ENCODE measurements around the gene PMM1.
"Not testable (repeated sequence)": the region's sequence is repeated elsewhere in the genome, so short reads cannot be mapped to it uniquely, and the experiment has no call there.

PMM1 gene

DNA sequence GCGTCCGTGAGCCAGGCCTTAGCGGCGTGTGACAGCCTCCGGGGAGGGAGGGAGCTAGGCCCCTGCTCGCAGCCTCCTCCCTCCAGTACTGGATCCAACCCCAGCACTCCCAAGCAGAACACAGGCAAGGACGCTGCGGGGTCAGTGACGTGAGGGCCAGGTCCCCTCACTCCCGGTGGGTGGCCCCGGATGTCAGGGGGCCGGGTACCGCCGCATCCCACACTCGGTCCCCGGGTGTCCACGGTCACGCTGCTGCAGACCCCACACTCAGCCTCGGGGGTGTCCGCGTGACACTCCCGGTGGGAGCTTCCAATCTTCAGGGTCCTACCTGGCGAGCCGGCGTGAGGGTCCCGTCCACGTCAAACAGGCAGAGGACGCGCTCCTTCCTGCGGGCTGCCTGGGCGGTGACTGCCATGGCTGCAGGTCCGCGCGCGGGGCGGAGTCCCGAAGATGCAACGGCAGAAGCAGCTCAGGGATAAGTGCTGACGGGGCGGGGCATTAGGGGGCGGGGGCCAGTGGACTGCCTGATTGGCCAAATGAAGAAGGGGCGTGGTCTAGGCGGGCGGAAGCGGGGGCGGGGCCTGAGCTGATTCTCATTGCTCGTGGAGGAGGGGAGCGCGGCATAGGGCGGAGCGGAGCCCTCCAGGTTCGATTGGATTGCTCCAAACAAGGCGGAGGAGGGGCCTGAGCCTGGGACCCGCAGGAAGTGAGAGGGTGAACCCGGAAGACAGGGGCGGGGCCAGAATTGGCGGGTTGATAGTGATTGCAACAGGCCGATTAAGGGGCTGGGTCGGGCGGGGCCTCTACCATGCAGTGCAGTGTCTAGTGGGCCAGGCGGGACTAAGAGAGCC lies at the start of gene PMM1:
TSS of gene PMM1 (minus strand) at position 450 of the 851 bp plus-strand sequence. CDS start at position 415, 35 bp downstream.
- DNase-seq, result peak; percentile 100

DNA sequence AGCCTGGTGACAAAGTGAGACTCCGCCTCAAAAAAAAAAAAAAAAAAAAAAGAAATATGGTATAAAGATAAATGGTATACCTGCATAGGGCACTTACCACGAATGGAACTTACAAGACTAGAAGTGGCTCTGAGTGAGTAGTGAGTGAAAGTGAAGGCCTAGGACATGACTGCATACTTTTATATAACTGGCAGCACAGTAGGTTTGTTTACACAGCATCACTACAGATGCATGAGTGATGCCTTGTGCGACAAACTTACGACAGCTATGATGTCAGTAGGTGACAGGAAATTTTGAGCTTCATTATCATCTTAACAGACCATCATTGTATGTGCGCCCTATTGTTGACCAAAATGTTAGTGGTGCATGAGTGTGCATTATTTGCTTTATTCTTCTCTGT lies 49.1 kb upstream of the PMM1 start:
- DNase-seq, result no peak

DNA sequence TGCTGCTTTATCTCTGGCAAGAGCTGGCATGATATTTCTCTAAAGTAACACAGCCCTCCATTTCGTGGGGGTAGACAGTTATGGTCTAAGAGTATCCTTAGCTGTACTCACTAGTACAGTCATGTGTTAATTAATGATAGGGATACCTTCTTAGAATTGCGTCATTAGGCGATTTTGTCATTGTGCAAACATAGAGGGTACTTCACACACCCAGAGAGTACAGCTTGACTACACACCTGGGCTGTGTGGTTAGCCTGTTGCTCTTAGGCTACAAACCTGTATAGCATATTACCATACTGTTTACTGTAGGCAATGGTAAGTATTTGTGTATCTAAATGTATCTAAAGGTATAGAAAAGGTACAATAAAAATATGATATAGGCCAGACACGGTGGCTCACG lies 48.5 kb upstream of the PMM1 start:
- DNase-seq, result no peak

DNA sequence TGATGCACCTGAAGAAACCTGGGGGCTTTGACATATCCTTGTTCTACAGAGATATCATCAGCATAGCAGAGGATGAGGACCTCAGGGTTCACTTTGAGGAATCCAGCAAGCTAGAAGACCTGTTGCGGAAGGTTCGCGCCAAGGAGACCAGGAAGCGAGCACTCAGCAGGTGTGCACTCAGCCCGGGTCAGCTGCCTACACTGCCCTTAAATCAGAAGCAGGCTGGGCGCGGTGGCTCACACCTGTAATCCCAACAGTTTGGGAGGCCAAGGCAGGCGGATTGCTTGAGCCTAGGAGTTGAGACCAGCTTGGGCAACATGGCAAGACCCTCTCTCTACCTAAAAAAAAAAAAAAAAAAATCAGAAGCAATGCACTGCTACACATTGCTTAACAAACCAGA lies 48.0 kb upstream of the PMM1 start:
- not testable (repeated sequence) for DNase-seq

DNA sequence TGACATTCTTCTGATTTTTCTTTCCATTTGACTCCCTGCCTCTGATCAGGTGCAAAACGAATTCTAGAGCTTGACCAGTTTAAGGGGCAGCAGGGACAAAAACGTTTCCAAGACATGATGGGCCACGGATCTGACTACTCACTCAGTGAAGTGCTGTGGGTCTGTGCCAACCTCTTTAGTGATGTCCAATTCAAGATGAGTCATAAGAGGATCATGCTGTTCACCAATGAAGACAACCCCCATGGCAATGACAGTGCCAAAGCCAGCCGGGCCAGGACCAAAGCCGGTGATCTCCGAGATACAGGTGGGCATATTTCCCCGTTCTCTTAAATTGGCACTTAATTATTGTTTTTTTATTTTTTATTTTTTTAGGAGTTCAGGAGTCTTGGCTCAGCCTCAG lies 46.8 kb upstream of the PMM1 start:
- DNase-seq, result no peak

DNA sequence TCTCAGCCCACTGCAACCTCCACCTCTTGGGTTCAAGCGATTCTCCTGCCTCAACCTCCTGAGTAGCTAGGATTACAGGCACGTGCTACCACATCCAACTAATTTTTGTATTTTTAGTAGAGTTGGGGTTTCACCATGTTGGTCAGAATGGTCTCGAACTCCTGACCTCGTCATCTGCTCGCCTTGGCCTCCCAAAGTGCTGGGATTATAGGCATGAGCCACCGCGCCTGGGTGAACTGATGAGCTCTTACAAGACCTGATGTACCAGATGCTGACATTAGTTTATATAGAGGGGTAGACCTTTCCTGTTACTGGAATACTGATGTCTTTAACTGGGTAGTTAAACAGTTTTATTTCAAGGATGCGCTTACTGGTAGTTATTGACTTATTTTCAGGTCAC lies 45.0 kb upstream of the PMM1 start:
- DNase-seq, result not testable (repeated sequence)

DNA sequence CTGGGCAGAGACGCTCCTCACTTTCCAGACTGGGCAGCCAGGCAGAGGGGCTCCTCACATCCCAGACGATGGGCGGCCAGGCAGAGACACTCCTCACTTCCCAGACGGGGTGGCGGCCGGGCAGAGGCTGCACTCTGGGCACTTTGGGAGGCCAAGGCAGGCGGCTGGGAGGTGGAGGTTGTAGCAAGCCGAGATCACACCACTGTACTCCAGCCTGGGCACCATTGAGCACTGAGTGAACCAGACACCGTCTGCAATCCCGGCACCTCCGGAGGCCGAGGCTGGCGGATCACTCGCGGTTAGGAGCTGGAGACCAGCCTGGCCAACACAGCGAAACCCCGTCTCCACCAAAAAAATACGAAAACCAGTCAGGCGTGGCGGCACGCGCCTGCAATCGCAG lies 42.0 kb upstream of the PMM1 start:
- not testable (repeated sequence) for DNase-seq

DNA sequence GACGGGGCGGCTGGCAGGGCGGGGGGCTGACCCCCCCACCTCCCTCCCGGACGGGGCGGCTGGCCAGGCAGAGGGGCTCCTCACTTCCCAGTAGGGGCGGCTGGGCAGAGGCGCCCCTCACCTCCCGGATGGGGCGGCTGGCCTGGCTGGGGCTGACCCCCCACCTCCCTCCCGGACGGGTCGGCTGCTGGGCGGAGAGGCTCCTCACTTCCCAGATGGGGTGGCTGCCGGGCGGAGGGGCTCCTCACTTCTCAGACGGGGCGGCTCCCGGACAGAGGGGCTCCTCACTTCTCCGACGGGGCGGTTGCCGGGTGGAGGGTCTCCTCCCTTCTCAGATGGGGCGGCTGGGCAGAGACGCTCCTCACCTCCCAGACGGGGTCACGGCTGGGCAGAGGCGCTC lies 41.5 kb upstream of the PMM1 start:
- not testable (repeated sequence) for DNase-seq

DNA sequence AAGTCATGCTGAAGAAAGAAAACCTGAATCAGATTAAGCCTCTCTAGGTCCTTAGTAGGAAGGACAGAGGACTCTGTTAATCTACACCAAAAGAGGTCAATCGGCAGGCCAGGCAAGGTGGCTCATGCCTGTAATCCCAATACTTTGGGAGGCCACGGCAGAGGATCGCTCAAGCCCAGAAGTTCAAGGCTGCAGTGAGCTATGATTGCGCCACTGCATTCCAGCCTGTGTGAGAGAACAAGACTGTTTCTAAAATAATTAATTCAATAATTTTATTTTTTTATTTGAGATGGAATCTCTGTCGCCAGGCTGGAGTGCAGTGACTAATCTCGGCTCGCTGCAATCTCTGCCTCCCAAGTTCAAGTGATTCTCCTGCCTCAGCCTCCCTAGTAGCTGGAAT lies 35.9 kb upstream of the PMM1 start:
- no peak for DNase-seq

DNA sequence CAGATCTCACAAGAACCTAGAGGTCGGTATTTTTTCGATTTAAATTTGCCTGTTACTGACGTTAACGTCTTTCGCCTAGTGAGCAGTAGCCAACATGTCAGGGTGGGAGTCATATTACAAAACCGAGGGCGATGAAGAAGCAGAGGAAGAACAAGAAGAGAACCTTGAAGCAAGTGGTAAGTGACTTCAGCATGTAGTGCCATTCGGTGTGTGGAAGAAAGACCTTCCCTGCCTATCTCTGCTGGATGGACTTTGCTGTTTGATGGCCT lies 32.2 kb upstream of the PMM1 start:
- DNase-seq, result no peak

DNA sequence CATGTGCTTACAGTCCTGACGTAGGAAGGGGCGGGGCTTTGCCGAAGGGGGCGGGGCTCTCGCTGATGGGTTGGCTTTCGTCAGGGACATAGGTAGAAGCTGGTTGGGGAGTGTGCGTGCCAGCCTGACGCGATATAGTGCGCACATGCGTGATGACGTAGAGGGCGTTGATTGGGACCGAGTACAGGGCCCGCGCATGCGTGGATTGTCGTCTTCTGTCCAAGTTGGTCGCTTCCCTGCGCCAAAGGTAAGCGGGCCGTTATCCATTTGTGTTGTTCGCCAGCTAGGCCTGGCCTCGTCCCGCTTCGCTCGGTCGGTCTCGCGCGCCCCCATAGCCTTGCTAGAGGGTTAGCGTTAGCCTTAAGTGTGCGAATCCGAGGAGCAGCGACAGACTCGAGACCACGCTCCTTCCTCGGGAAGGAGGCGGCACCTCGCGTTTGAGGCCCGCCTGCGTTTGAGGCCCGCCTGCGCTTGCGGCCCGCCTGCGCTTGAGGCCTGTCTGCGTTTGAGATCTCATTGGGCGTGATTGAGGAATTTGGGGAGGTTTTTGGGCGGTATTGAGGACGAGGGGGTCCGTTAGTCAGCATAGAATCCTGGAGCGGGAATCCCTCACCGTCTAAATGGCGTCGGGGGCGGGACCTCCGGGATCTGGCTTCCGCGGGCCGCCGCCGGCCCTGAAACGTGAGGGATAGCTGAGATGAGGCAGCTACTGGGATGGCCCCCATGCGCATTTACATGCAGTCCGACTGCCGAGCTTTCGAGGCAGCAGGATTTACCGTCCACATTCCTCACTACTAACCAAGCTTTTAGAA lies 31.7 kb upstream of the PMM1 start, which contains the start of gene XRCC6:
TSS of gene XRCC6 (plus strand) at position 197 of the 812 bp plus-strand sequence. CDS start 710 bp downstream, outside the sequence.
- peak; percentile 100 for DNase-seq

DNA sequence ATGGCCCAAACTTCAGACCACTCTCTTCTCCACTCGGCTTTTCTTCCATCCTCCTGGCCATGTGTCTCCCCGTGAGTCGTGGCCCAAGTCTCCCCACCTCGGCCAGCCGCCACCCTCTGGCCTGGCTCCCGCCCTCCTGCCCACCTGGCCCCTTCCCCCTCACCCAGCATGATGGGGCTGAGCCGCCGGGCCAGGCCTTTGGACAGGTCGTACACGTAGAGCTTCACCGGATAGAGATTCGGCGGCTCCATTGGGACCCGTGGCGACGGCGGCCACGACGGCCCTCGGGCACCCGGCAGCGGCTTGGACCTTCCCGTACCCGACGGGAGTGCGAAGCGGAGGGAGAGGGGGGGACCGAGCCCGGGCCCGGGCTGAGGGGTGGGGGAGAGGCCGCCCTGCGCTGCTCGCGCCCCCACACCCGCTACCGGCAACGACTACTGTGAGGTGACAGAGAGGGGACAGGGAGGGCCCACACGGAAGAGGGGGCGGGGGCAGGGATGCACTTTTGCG lies 31.0 kb upstream of the PMM1 start, which contains the start of gene DESI1:
TSS of gene DESI1 (minus strand) at position 455 of the 510 bp plus-strand sequence. CDS start at position 251, 204 bp downstream.
- DNase-seq, result no peak

DNA sequence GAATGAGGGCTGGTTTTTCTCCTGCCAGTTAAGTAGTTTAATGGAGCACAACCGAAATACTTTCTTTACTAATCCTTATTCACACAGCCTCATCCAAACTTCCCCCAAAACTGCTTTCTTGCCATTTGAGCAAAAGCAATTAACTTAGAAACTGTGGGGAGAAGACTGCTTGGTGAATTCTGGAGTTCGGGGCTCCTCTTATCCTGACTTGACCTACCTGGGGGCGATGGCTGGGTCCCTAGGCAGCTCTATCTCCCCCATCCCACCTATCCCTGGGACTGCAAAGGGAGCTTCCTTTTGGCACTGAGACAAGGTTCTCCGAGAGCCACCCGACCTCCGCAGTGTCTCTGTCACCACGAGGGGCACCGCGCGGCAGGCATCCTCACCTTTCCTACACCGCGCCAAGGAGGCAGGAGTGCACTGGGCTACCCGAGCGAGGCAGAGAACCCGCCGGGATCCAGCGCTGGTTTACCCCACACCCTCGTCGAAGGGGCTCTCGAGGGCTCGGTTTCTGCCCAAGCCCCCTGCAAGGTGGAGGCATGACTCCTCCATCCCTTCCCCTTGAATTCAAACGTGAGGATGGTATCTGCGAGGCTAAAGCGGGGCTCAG lies 30.4 kb upstream of the PMM1 start:
- peak; percentile 52 for DNase-seq

DNA sequence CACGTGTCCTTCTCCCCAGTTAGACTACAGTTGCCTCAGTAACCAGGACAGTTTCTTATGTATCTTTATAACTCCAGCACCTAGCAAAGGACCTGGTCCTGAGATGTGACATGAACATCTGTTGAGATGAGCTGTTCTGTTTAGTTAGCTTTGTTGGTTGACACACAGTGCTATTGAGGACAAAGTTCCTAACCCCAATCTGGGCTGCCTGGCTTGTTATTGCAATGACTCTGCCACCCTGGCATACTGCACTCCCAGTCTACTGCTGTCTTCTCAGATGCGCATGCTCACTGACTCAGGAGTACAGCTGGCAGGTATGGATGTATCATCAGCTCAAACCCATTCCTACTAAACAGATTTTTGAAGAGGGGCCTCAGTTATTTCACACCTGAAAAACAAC lies 23.8 kb upstream of the PMM1 start:
- DNase-seq, result no peak

DNA sequence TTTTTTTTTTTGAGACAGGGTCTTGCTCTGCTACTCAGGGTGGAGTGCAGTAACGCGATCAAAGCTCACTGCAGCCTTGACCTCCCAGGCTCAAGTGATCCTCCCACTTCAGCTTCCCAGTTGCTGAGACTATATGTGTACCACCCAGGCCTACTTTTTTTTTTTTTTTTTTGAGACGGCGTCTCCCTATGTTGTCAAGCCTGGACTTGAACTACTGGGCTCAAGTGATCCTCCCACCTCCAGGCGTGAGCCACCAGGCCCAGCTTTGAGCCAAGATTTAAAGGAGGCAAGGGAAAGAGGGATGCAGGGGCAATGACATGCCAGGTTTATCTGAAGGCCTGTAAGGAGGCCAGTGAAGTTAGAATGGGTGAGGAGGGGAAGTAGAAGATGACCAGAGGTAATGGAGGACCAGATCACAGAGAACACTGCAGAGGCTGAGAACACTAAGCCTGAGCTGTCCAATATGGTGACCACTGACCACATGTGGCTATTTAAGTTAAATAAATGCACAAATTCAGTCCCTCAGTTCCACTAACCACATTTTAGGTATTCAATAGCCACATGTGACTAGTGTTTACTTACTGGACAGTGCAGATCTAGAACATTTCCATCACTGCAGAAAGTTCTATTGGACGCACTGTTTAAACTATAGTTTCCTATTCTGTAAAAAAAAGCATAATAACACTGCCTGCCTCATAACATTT lies 23.1 kb upstream of the PMM1 start:
- no peak for DNase-seq

DNA sequence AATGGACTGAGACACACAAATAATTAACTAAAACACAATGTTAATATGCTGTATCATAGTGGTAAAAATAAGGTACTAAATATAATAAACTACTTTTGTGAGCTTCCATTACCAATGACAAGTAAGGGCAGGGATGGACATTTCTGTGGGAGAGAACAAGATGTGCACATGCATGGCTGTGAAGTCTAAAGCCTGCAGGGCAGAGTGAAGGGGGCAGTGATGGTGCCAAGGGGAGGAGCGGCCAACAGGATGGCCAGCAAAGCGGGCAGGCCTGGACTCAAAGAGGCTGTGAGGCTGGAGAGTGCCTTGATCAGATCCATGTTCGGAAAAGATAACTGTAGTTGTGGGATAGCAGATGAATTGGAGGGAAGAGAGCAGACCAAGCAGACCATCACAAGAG lies 18.7 kb upstream of the PMM1 start:
- no peak for DNase-seq

DNA sequence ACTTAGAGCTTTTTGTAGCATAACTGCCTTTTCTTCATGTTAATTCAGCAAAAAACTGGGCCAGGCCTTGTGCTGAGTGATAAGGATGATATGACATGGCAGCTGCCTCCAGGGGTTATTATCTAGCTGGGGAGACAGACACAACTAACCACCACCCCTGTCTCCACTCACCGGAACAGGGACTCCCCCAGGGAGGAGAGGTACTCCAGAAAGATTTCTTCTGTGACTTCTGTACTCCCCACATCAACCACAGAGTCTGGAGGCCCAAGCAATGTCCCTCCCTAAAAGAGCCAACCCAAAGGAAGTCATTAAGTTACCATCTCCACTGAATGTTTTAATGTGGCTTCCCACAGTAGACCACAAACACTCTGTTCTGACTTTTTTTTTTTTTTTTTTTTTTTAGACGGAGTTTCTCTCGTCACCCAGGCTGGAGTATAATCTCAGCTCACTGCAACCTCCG lies 14.3 kb upstream of the PMM1 start:
- DNase-seq, result peak; percentile 88

DNA sequence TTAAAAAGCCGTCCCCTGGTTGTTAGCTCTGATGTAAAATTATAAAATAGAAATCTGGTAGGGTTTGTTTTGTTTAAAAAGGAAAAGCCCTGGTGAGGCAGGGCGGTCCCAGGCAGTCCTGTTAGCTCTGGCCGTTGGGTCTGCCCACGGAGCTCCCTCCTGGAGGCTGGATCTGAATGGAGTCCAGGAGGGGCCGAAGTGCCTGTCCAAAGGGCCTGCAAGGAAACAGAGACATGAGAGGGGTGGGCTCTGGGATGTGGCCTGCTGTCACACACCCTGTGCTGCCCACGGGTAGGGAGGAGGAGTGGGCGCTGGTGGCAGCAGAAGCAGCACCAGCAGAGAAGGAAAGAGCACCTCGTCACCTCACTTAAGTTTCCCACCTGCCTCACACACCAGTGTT lies 11.3 kb upstream of the PMM1 start:
- no peak for DNase-seq

DNA sequence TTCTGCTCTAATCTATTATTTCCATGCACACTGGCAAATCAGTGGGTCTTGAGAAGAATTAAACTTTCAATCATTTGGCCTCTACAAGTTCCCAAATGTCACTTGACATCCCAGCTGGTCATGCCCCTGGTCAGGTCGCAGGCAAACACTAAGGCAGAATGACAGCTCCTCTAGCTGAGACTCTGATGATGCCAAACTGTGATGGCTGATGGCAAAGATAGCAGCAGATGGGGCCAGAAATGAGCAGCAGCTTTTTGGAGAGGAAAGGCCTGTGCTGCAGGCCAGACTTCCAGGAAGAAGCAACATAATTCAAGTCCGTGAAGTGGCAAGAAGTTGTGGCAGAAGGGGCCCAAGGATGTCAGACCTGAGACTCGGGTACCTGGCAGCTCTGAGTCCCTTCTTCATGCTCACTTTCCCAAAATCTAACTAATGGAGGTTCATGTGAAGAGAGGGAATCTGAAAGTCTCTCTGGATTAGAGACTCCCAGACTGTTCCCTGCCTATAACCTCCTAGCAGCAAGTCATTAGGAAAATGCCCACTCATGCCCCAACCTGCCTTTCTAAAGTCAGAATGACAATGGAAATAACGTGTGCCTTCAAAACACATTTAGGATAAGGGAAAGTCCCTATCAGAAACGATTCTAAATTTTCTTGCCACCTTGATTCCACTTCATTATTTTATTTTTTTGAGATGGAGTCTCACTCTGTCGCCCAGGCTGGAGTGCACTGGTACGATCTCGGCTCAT lies 9.4 kb upstream of the PMM1 start:
- DNase-seq, result no peak

DNA sequence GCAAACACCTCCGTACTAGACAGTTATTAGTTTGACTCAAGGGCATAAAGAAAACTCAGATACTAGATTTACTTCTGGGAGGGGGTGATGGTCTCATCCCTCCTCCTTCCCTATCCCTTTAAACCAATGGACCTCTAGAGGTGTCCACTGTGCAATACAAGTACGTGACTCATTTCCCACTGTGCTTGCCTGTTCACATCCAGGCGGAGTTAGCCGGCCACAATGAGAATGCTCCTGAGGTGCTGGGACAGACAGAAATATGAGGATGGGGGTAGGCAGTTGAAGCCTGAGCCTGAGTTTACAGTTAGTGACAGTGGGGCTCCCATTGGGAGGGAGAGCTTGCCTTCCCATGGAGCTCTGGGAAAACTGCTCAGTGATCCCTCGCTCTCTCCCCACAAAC lies 8.4 kb upstream of the PMM1 start:
- DNase-seq, result no peak

DNA sequence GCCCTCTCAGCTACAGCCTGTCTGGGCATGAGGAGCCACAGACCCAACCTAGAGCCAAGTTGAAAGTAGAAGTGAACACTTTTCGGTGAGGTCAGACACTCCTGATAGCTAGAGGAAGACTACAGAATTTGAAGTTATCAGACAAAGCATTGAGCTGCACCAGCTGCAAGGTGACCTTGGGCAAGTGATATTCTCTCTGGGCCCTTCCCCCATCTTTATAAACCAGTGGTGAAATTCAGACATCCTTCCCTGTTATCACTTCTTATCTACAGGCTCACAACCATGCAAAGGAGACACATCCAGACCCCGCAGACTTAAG lies 8.0 kb upstream of the PMM1 start:
- DNase-seq, result no peak
